Rectal smooth muscle tissue (tissue), 1 donor: ENCODE results near the gene EPN1.

ENCODE experiments used
- H3K27ac ChIP-seq: one replicate; pipeline ENCODE4 v1.7.0; 2013; ENCODE audit warnings: low read depth, low read length, inconsistent platforms
- H3K27me3 ChIP-seq: one replicate; pipeline ENCODE4 v1.7.0; 2013; ENCODE audit warnings: low read length; ENCODE audit not compliant: control insufficient read depth, insufficient read depth
- H3K36me3 ChIP-seq: one replicate; pipeline ENCODE4 v1.7.0; 2013; ENCODE audit warnings: low read length; ENCODE audit not compliant: control insufficient read depth, insufficient read depth
- H3K4me1 ChIP-seq: one replicate; pipeline ENCODE4 v1.7.0; 2013; ENCODE audit warnings: low read length; ENCODE audit not compliant: control insufficient read depth, insufficient read depth
- H3K4me3 ChIP-seq: one replicate; pipeline ENCODE4 v1.7.0; 2013; ENCODE audit warnings: low read length
- H3K9ac ChIP-seq: one replicate; pipeline ENCODE4 v1.7.0; 2013; ENCODE audit warnings: low read length

Gene EPN1

GRCh38 chr19:55656988-55657747 lies 17.9 kb upstream of the EPN1 start:
- H3K4me3 ChIP-seq: peak overlapping the region; percentile 80
- H3K9ac ChIP-seq: no peak overlapping the region
- no peaks in the 10 kb centered on the region for H3K27me3 ChIP-seq
- peaks cover 21% of the 10 kb centered on the region for H3K4me1 ChIP-seq
- H3K27ac ChIP-seq: no peak overlapping the region
- peaks cover 16% of the 10 kb centered on the region for H3K36me3 ChIP-seq

- H3K27ac ChIP-seq: no peak overlapping the region
- peaks cover 32% of the 10 kb centered on the region for H3K36me3 ChIP-seq
- H3K9ac ChIP-seq: no peak overlapping the region
- peaks cover 21% of the 10 kb centered on the region for H3K4me1 ChIP-seq
- H3K27me3 ChIP-seq: no peaks in the 10 kb centered on the region
- H3K4me3 ChIP-seq: no peak overlapping the region
Measured at GRCh38 chr19:55658846-55659459, 16.1 kb upstream of the EPN1 start.

GRCh38 chr19:55659822-55660221 lies 15.2 kb upstream of the EPN1 start:
- H3K36me3 ChIP-seq: peaks cover 39% of the 10 kb centered on the region
- H3K27ac ChIP-seq: no peak overlapping the region
- peaks cover 21% of the 10 kb centered on the region for H3K4me1 ChIP-seq
- no peaks in the 10 kb centered on the region for H3K27me3 ChIP-seq
- H3K9ac ChIP-seq: no peak overlapping the region
- no peak overlapping the region for H3K4me3 ChIP-seq

DNA sequence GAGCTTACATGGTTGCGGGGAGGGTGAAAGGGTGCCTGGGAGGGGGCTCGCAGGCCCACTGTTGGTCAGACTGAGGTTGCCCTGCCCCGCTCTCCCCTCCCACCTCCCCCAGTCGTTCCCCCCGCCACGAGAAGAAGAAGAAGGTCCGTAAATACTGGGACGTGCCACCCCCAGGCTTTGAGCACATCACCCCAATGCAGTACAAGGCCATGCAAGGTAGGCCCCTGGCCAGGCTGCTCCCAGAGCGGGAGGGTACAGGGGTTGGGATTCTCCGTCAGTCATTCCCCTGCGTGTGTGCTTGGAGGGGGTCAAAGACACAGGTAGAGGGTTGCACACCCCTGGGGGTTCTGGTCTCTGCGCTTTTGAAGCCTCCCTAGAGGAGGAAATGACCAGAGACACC lies 14.6 kb upstream of the EPN1 start:
- Histone ChIP-seq H3K27ac (no peak overlapping the region), H3K9ac (no peak overlapping the region), H3K27me3 (no peaks in the 10 kb centered on the region), H3K4me3 (no peak overlapping the region), H3K4me1 (peaks cover 21% of the 10 kb centered on the region), H3K36me3 (peaks cover 42% of the 10 kb centered on the region)

DNA sequence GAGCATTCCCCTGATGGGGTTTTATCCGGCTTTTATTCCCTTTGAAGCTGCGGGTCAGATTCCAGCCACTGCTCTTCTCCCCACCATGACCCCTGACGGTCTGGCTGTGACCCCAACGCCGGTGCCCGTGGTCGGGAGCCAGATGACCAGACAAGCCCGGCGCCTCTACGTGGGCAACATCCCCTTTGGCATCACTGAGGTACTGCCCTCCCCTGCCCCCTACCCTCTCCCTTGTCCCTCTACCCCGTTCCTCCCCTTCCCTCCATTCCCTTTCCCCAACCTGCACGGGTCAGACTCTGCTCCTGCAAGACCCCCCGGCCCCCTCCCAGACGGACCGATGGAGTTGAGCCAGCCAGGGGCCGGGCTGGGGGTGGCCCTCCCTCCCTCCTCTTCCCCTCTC lies 14.0 kb upstream of the EPN1 start:
- no peak overlapping the region for H3K4me3 ChIP-seq
- no peak overlapping the region for H3K27ac ChIP-seq
- peaks cover 44% of the 10 kb centered on the region for H3K36me3 ChIP-seq
- H3K27me3 ChIP-seq: no peaks in the 10 kb centered on the region
- no peak overlapping the region for H3K9ac ChIP-seq
- peaks cover 17% of the 10 kb centered on the region for H3K4me1 ChIP-seq

DNA sequence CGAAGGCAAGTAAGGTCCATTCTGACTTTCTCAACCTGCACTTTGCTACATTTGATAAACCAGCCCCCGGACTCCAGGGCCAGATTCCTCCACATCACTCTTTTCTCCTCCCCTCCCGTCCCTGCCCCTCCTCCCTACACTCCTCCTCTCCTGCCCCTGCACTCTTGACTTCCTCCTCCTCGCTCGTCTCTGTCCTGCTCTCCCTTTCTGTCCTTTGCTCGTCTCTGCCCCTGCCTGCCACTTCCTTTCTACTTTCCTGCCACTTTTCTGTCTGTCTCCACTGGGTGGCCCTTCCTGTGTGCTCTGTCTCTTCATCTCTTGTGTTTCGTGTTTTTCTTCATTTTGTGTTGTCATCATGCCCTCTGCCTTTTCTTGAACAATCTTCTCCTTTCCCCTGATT lies 13.2 kb upstream of the EPN1 start:
- H3K9ac ChIP-seq: no peak overlapping the region
- H3K4me3 ChIP-seq: no peak overlapping the region
- peaks cover 9% of the 10 kb centered on the region for H3K4me1 ChIP-seq
- no peaks in the 10 kb centered on the region for H3K27me3 ChIP-seq
- peaks cover 46% of the 10 kb centered on the region for H3K36me3 ChIP-seq
- H3K27ac ChIP-seq: no peak overlapping the region

DNA sequence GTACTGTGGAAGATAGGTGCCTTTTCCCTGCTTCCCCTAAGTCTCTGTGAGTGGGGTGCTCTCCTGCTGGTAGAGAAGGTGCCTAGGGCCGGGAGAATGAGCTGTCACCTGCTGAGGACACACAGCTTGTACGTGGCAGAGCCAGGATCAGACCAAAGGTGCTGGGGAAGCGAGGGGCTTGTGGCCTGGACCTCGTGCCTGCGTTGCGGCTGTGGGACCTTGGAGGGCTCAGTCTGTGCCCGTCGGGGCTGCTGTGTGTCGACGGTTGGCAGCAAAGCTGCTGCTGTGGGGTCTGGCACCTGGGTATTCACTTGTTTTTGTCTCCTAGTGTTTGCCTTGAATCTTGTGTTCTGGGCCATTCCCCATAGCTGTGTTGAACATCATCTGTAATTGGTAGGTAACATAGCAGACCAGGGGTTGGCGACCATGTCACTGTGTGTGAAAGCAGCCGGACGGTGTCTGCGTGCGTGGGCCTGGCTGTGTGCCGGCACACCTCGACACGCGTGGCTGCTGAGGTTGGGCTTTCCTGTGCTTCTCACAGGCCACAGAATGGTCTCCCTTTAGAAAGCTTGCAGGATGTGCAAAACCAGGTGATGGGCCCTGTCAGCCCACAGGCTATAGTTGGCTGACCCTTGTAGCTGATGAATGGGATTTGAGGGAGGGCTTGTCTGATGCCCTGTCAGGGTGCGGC lies 11.0 kb upstream of the EPN1 start:
- H3K4me1 ChIP-seq: no peaks in the 10 kb centered on the region
- no peak overlapping the region for H3K27ac ChIP-seq
- H3K27me3 ChIP-seq: no peaks in the 10 kb centered on the region
- no peak overlapping the region for H3K9ac ChIP-seq
- no peak overlapping the region for H3K4me3 ChIP-seq
- peaks cover 58% of the 10 kb centered on the region for H3K36me3 ChIP-seq

DNA sequence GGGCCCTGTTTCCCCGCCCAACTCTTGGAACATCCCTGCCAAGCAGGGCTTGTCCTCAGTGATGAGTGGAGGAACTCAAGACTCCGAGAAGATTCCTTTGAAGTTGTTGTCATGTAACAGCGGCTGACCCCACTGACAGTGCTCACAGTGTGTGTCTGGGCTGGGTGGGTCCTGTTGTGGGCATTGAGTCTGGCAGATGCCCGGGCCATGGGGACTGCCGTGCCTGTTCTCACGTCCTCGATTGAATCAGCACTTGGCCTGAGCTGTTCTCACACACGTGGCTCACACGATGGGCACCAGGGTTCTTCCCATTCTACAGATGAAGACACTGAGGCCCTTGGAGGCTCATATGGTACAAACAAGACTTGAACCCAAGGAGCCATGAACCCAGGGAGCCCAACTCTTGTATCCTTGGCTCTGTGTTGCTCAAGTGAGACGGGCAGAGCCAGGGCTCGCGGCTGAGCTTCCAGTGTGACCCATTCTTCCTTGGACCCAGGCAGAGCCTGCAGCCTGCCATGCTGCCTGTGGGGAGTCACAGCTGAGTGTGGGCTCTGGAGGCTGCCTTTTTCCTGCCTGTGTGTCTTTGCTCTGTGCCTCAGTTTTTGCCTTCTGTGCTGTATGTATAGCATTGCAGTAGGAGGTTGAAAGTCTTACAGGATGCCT lies 8.6 kb upstream of the EPN1 start:
- Histone ChIP-seq H3K27me3 (no peaks in the 10 kb centered on the region), H3K27ac (no peak overlapping the region), H3K4me1 (no peaks in the 10 kb centered on the region), H3K9ac (no peak overlapping the region), H3K36me3 (peaks cover 66% of the 10 kb centered on the region), H3K4me3 (no peak overlapping the region)

GRCh38 chr19:55667006-55667381 lies 8.0 kb upstream of the EPN1 start:
- Histone ChIP-seq H3K4me3 (no peak overlapping the region), H3K27me3 (no peaks in the 10 kb centered on the region), H3K27ac (no peak overlapping the region), H3K9ac (no peak overlapping the region), H3K4me1 (no peaks in the 10 kb centered on the region), H3K36me3 (peaks cover 61% of the 10 kb centered on the region)

- Histone ChIP-seq H3K9ac (no peak overlapping the region), H3K27ac (no peak overlapping the region), H3K4me3 (no peak overlapping the region), H3K4me1 (no peaks in the 10 kb centered on the region), H3K36me3 (peaks cover 62% of the 10 kb centered on the region), H3K27me3 (no peaks in the 10 kb centered on the region)
Measured at GRCh38 chr19:55667511-55667910, 7.5 kb upstream of the EPN1 start.

- Histone ChIP-seq H3K27me3 (no peaks in the 10 kb centered on the region), H3K4me3 (no peak overlapping the region), H3K4me1 (no peaks in the 10 kb centered on the region), H3K27ac (no peak overlapping the region), H3K36me3 (peaks cover 57% of the 10 kb centered on the region), H3K9ac (no peak overlapping the region)
Measured at GRCh38 chr19:55667958-55668357, 7.1 kb upstream of the EPN1 start.

DNA sequence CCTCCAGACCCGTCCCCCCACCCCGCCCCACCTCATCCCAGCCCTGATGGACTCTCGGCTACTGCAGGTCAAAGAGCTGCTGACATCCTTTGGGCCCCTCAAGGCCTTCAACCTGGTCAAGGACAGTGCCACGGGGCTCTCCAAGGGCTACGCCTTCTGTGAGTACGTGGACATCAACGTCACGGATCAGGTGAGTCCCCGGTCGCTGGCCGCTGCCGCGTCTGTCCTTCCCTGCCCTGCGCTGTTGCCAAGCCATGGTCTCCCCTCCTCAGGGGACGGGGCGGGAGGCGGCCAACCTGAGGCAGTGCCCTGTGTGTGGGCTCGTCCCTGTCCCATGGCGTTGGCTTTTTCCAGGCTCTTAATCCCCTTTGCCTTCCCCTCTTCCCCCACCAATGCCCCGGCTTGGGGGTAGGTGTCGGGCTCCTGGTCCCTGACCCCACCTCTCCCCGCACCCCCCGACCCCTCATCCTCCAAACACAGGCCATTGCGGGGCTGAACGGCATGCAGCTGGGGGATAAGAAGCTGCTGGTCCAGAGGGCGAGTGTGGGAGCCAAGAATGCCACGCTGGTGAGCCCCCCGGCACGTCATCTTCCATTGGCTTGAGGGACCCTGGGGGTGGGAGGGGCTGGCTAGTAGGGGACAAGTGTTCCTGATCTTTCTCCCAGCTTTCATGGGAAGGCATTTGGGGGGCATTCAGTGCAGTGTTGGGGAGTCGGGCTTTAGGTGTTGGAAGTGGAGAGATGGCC lies 6.2 kb upstream of the EPN1 start:
- no peak overlapping the region for H3K9ac ChIP-seq
- H3K27ac ChIP-seq: no peak overlapping the region
- H3K27me3 ChIP-seq: no peaks in the 10 kb centered on the region
- H3K4me3 ChIP-seq: no peak overlapping the region
- H3K4me1 ChIP-seq: no peaks in the 10 kb centered on the region
- H3K36me3 ChIP-seq: peaks cover 49% of the 10 kb centered on the region
